ENCODE results near the gene TRIM4.
A peak's percentile ranks its signal among the peaks of the same experiment; 100 is the strongest.

The TRIM4 gene

GRCh38 chr7:99920149-99920548, 819 bp upstream of the TRIM4 start:
- no peak for TF ChIP-seq CTCF (IDR thresholded peaks at IDR 0.05; ENCODE audit: low read depth, low read length)
- peak overlapping the region; percentile 75 for H3K4me3 ChIP-seq (ENCODE audit: low read depth, low read length)
- in situ Hi-C loops (cut with HindIII; ENCODE audit: low sequenced_read_pairs), result no loop called here
- peak; percentile 5 for DNase-seq (ENCODE audit: low read depth, low spot score)

- in situ Hi-C loops (cut with HindIII; ENCODE audit: low sequenced_read_pairs), result no loop called here
- no peak for DNase-seq (ENCODE audit: low read depth, low spot score)
- H3K4me3 ChIP-seq (ENCODE audit: low read depth, low read length), result peak overlapping the region; percentile 75
- TF ChIP-seq CTCF (IDR thresholded peaks at IDR 0.05; ENCODE audit: low read depth, low read length), result no peak
Observed at GRCh38 chr7:99919814-99920112, 433 bp upstream of the TRIM4 start.

- in situ Hi-C loops (cut with HindIII; ENCODE audit: low sequenced_read_pairs), result no loop called here
- no peak for DNase-seq (ENCODE audit: low read depth, low spot score)
- no peak overlapping the region for H3K4me3 ChIP-seq (ENCODE audit: low read depth, low read length)
- TF ChIP-seq CTCF (IDR thresholded peaks at IDR 0.05; ENCODE audit: low read depth, low read length), result no peak
Observed at GRCh38 chr7:99910976-99911375, 8.4 kb downstream of the TRIM4 start.

- TF ChIP-seq CTCF (IDR thresholded peaks at IDR 0.05; ENCODE audit: low read depth, low read length), result no peak
- in situ Hi-C loops (cut with HindIII; ENCODE audit: low sequenced_read_pairs), result no loop called here
- no peak for DNase-seq (ENCODE audit: low read depth, low spot score)
Observed at GRCh38 chr7:99901581-99901980, 17.7 kb downstream of the TRIM4 start.

GRCh38 chr7:99899830-99900519, 19.4 kb downstream of the TRIM4 start:
- in situ Hi-C loops (cut with HindIII; ENCODE audit: low sequenced_read_pairs), result no loop called here
- DNase-seq (ENCODE audit: low read depth, low spot score), result no peak
- no peak overlapping the region for H3K4me3 ChIP-seq (ENCODE audit: low read depth, low read length)
- TF ChIP-seq CTCF (IDR thresholded peaks at IDR 0.05; ENCODE audit: low read depth, low read length), result no peak

More at GRCh38 chr7:99901581-99901980, 17.7 kb downstream of the TRIM4 start:
- no peak overlapping the region for H3K4me3 ChIP-seq (ENCODE audit: low read depth, low read length)

- H3K4me3 ChIP-seq (ENCODE audit: low read depth, low read length), result no peak overlapping the region
- in situ Hi-C loops (cut with HindIII; ENCODE audit: low sequenced_read_pairs), result no loop called here
- TF ChIP-seq CTCF (IDR thresholded peaks at IDR 0.05; ENCODE audit: low read depth, low read length), result no peak
- DNase-seq (ENCODE audit: low read depth, low spot score), result no peak
Observed at GRCh38 chr7:99898836-99899235, 20.5 kb downstream of the TRIM4 start.

- H3K4me3 ChIP-seq (ENCODE audit: low read depth, low read length), result no peak overlapping the region
- in situ Hi-C loops (cut with HindIII; ENCODE audit: low sequenced_read_pairs), result no loop called here
- no peak for DNase-seq (ENCODE audit: low read depth, low spot score)
- no peak for TF ChIP-seq CTCF (IDR thresholded peaks at IDR 0.05; ENCODE audit: low read depth, low read length)
Observed at GRCh38 chr7:99898023-99898357, 21.3 kb downstream of the TRIM4 start.

Measured in astrocyte of the spinal cord (primary cell).